GM23338 (cell line): ENCODE measurements around the gene SLC2A11. TPM values are rescaled to one million over a fixed set of nuclear protein-coding genes. Genes with fewer than 3 reads are reported as not detected.

ENCODE experiments used
- ATAC-seq: fragments of 200-7000 bp; cut with Tn5 transposase; 3 replicates; pipeline ENCODE4 v1.9.1; 2020
- DNase-seq: peaks from one replicate; pipeline ENCODE4 v3.0.0-alpha.2; 2015; ENCODE audit warnings: low spot score
- H2AFZ ChIP-seq: fragments of 200-600 bp; sonication (generic); 2 replicates; pipeline ENCODE4 v1.8.0; 2016; ENCODE audit warnings: antibody characterized with exemption, mild to moderate bottlenecking, moderate library complexity
- H3F3A ChIP-seq: fragments of 200-600 bp; sonication (generic); replicated peaks from 2 replicates; pipeline ENCODE4 v1.8.0; 2017; ENCODE audit warnings: antibody characterized with exemption, mixed run types, low read depth
- H3K27ac ChIP-seq: fragments of 200-600 bp; sonication (generic); 2 replicates; pipeline ENCODE4 v1.6.1; 2016; ENCODE audit warnings: low read depth
- H3K27me3 ChIP-seq: fragments of 200-600 bp; sonication (generic); 2 replicates; pipeline ENCODE4 v1.8.0; 2016; ENCODE audit warnings: mild to moderate bottlenecking, mixed run types, moderate library complexity; ENCODE audit not compliant: insufficient read depth
- H3K36me3 ChIP-seq: fragments of 200-600 bp; sonication (generic); 2 replicates; pipeline ENCODE4 v1.8.0; 2016; ENCODE audit warnings: mild to moderate bottlenecking; ENCODE audit not compliant: insufficient read depth
- H3K4me1 ChIP-seq: fragments of 200-600 bp; sonication (generic); 2 replicates; pipeline ENCODE4 v1.8.0; 2016; ENCODE audit warnings: mild to moderate bottlenecking, moderate library complexity; ENCODE audit not compliant: insufficient read depth
- H3K4me2 ChIP-seq: fragments of 200-600 bp; sonication (generic); 2 replicates; pipeline ENCODE4 v1.7.1; 2017; ENCODE audit warnings: mixed run types
- H3K4me3 ChIP-seq: fragments of 200-600 bp; sonication (generic); 2 replicates; pipeline ENCODE4 v1.6.1; 2016; ENCODE audit warnings: mixed run types
- H3K79me2 ChIP-seq: fragments of 200-600 bp; sonication (generic); replicated peaks from 2 replicates; pipeline ENCODE4 v1.8.0; 2017; ENCODE audit warnings: mild to moderate bottlenecking; ENCODE audit not compliant: insufficient read depth
- H3K9me2 ChIP-seq: fragments of 200-600 bp; sonication (generic); 2 replicates; pipeline ENCODE4 v1.8.0; 2017; ENCODE audit not compliant: insufficient read depth
- H4K20me1 ChIP-seq: fragments of 200-600 bp; sonication (generic); replicated peaks from 2 replicates; pipeline ENCODE4 v1.8.0; 2017; ENCODE audit warnings: mild to moderate bottlenecking; ENCODE audit not compliant: insufficient read depth
- H3K27ac Mint-ChIP-seq: 2 replicates; pipeline ENCODE4 v1.8.0; 2020; ENCODE audit warnings: inconsistent platforms, mild to moderate bottlenecking, moderate library complexity, mixed read lengths
- H3K27me3 Mint-ChIP-seq: 3 replicates; pipeline ENCODE4 v1.8.0; 2022; ENCODE audit warnings: low read depth, mild to moderate bottlenecking, moderate library complexity, mixed read lengths, inconsistent platforms; ENCODE audit not compliant: insufficient read depth, poor library complexity
- H3K36me3 Mint-ChIP-seq: 3 replicates; pipeline ENCODE4 v1.8.0; 2021; ENCODE audit warnings: low read depth, mild to moderate bottlenecking, inconsistent platforms, moderate library complexity, mixed read lengths
- H3K4me1 Mint-ChIP-seq: 3 replicates; pipeline ENCODE4 v1.8.0; 2020; ENCODE audit warnings: mild to moderate bottlenecking, inconsistent platforms, mixed read lengths
- H3K4me3 Mint-ChIP-seq: 3 replicates; pipeline ENCODE4 v1.8.0; 2021; ENCODE audit warnings: moderate library complexity, mild to moderate bottlenecking, inconsistent platforms, mixed read lengths
- H3K9me3 Mint-ChIP-seq: 3 replicates; pipeline ENCODE4 v1.8.0; 2020; ENCODE audit warnings: moderate library complexity, mild to moderate bottlenecking, inconsistent platforms, mixed read lengths
- CREB1 ChIP-seq: fragments of 250-450 bp; sonication (Bioruptor Pico); IDR thresholded peaks from 2 replicates; pipeline ENCODE4 v1.5.0; 2020; ENCODE audit warnings: low read depth, mild to moderate bottlenecking, moderate library complexity
- CTCF ChIP-seq, 2 experiments: fragments of 200-600 bp in 1 of 2; sonication (generic) in 1 of 2; conservative IDR thresholded peaks; 2 replicates each; pipeline versions ENCODE4 v1.5.1 to v1.6.1; 2016 to 2017; ENCODE audit warnings: antibody characterized with exemption in 2 of 2, low read depth in 2 of 2, mild to moderate bottlenecking in 2 of 2, moderate library complexity in 1 of 2
- ETS1 ChIP-seq: IDR thresholded peaks from 2 replicates; pipeline ENCODE4 v1.6.1; 2016; ENCODE audit warnings: antibody characterized with exemption
- EZH2 ChIP-seq: fragments of 200-600 bp; sonication (generic); IDR thresholded peaks from one replicate; pipeline ENCODE4 v1.8.0; 2017; ENCODE audit warnings: antibody characterized with exemption, mild to moderate bottlenecking, low read depth; ENCODE audit not compliant: unreplicated experiment
- EZH2phosphoT487 ChIP-seq: fragments of 200-600 bp; sonication (generic); IDR thresholded peaks from one replicate; pipeline ENCODE4 v1.8.1; 2018; ENCODE audit warnings: antibody characterized with exemption; ENCODE audit not compliant: unreplicated experiment
- NANOG ChIP-seq: IDR thresholded peaks from 2 replicates; pipeline ENCODE4 v1.6.1; 2016; ENCODE audit warnings: antibody characterized with exemption, borderline replicate concordance
- POLR2AphosphoS5 ChIP-seq: IDR thresholded peaks from 2 replicates; pipeline ENCODE4 v1.6.1; 2016; ENCODE audit warnings: antibody characterized with exemption, low read depth
- REST ChIP-seq: IDR thresholded peaks from one replicate; pipeline ENCODE4 v1.6.1; 2018; ENCODE audit warnings: antibody characterized with exemption; ENCODE audit not compliant: unreplicated experiment
- ZNF331 ChIP-seq: fragments of 250-450 bp; sonication (Bioruptor Pico); IDR thresholded peaks from 2 replicates; pipeline ENCODE4 v1.5.0; 2020; ENCODE audit warnings: low read depth, mild to moderate bottlenecking, moderate library complexity
- ZNF462 ChIP-seq: fragments of 250-450 bp; sonication (Bioruptor Pico); IDR thresholded peaks from 2 replicates; pipeline ENCODE4 v1.5.0; 2020; ENCODE audit warnings: mild to moderate bottlenecking, moderate library complexity
- polyA plus RNA-seq: library from polyadenylated mRNA; unstranded; fragments of >200 nt; fragmentation: Nextera tagmentation; extraction: Ambion mirVana; gene quantifications from 2 replicates; pipeline ENCODE4 v1.2.1, GENCODE V29; 2016
- total RNA-seq: library from RNA; depleted of rRNA; stranded (reverse); fragments of >200 nt; shearing (Covaris generic); gene quantifications from 2 replicates; pipeline ENCODE4 v1.2.3, GENCODE V29; 2014

Gene SLC2A11
- total and polyA plus RNA-seq, 2 experiments from 2014 or later = 7.1 to 21.8 TPM

- TF ChIP-seq ZNF462 (CRISPR knock-in tag) = no peak
Observed at GRCh38 chr22:23828800-23829680, 28.6 kb upstream of the SLC2A11 start (continued).

- H3K27ac ChIP-seq = no peak overlapping the region
- H3K36me3 Mint-ChIP-seq = peaks cover 54% of the 10 kb centered on the region
- ATAC-seq (no peak), DNase-seq (no peak)
- H3K4me2 ChIP-seq = no peak overlapping the region
- H3K36me3 ChIP-seq = peaks cover 6% of the 10 kb centered on the region; the same call in 1 of the 2 replicates
- H3K9me3 Mint-ChIP-seq = no peaks in the 10 kb centered on the region; the same call in 2 of the 3 replicates
- no peak overlapping the region for H3K27ac Mint-ChIP-seq
- H3K4me3 ChIP-seq = no peak overlapping the region
- peaks cover 15% of the 10 kb centered on the region for H3K27me3 Mint-ChIP-seq
- no peak overlapping the region; the same call in 2 of the 3 replicates for H3K4me3 Mint-ChIP-seq
- H2AFZ ChIP-seq = no peak overlapping the region
- H3K4me1 ChIP-seq = no peaks in the 10 kb centered on the region
- no peaks in the 10 kb centered on the region for H3K27me3 ChIP-seq
- 0 out of 2 replicates have a peak, but pooled peaks cover 4% of the 10 kb centered on the region for H4K20me1 ChIP-seq
- H3F3A ChIP-seq = no peaks in the 10 kb centered on the region
- H3K79me2 ChIP-seq = no peaks in the 10 kb centered on the region
- TF ChIP-seq ZNF331 (CRISPR knock-in tag) (no peak), ETS1 (no peak), EZH2phosphoT487 (no peak), NANOG (no peak), POLR2AphosphoS5 (no peak), REST (no peak), CTCF (conservative IDR thresholded peaks at IDR 0.05; ENCODE audit: low read depth in 2 of 2) (no peak), CREB1 (no peak), EZH2 (no peak)
- peaks cover 2% of the 10 kb centered on the region; the same call in 1 of the 3 replicates for H3K4me1 Mint-ChIP-seq
- no peaks in the 10 kb centered on the region for H3K9me2 ChIP-seq
Observed at GRCh38 chr22:23829845-23830372, 27.8 kb upstream of the SLC2A11 start.
